ENCODE results near the gene FGF14. TPM values are rescaled to one million over a fixed set of nuclear protein-coding genes. Genes with fewer than 3 reads are reported as not detected.
"Not testable (repeated sequence)": the region's sequence is repeated elsewhere in the genome, so short reads cannot be mapped to it uniquely, and the experiment has no call there.

The FGF14 gene
- total RNA-seq, 1 donor from 2014 or later, result 0.06 TPM

DNA sequence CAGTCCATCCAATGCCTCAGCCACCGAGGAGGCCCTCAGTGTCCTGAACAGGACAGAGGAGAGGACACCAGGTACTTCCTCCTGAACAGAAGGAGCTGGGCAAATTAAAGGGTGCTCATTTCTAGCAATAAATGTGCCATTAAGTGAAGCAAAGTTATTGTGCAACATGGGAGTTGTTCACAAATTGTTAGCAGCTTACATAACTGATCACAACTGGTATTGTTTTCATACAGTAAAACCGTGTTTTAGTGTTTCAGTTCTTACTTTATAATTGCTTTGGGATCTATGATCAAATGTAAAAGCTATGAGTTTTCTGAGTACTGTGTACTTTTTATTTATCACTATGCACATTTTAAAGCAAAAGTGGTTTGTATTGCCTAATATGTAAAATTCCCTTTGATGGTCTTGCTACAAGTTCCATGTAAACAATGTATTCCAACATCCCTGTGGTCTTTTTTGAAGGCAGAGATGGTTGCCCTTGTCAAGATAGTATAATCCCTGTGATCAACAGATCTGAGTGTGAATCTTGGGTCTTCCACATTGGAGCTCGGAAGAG lies 263.1 kb downstream of the FGF14 start:
- no peak for DNase-seq (ENCODE audit: low read depth)
- H3K4me3 ChIP-seq (ENCODE audit: low read depth, low read length), result no peak overlapping the region
- TF ChIP-seq, protein P1, sequence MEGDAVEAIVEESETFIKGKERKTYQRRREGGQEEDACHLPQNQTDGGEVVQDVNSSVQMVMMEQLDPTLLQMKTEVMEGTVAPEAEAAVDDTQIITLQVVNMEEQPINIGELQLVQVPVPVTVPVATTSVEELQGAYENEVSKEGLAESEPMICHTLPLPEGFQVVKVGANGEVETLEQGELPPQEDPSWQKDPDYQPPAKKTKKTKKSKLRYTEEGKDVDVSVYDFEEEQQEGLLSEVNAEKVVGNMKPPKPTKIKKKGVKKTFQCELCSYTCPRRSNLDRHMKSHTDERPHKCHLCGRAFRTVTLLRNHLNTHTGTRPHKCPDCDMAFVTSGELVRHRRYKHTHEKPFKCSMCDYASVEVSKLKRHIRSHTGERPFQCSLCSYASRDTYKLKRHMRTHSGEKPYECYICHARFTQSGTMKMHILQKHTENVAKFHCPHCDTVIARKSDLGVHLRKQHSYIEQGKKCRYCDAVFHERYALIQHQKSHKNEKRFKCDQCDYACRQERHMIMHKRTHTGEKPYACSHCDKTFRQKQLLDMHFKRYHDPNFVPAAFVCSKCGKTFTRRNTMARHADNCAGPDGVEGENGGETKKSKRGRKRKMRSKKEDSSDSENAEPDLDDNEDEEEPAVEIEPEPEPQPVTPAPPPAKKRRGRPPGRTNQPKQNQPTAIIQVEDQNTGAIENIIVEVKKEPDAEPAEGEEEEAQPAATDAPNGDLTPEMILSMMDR (conservative IDR thresholded peaks at IDR 0.05; ENCODE audit: low read depth, low read length), result no peak

DNA sequence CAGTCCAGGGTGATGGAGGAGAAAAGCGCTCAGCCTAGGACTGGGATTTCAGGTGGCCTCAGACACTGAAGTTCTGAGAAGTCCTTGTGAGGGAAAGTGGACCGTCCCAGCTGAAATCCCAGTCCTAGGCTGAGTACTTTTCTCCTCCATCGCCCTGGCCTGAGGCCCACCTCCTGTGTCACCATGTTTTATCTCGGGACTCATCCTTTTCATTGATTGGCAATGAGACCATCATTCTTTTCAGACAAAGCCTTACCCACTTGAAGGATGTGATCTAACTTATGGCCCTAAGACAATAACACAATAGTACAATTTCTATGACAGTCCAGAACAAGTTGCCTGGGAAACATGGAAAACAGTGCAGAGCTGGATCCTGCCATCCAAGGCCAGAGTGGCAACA lies 263.9 kb downstream of the FGF14 start:
- not testable (repeated sequence) for H3K4me3 ChIP-seq (ENCODE audit: low read depth, low read length); DNase-seq (ENCODE audit: low read depth)

DNA sequence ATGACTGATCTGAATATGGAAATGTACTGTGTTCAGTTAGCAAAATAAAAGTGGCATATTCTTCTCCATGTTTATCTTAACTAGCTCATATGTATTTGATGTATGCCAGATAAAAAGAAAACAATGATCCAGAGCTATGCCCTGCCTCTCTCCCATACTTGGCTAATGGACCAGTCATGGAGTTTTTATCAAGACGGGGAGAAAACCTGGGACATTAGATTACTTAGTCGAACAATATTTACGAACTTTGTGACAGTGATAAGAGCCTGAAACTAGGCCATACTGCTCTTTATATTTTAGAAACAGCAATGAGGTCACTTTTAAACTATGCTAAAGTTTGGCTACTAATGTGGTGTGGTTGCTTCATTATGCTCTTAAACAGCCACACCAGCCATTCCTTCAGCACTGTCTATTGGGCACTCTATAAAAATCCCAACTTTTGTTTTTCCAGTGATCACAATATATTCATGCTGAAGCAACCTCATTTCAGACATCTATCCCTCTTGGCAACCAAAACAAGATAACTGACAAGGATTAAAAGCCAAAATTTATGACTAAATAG lies 265.0 kb downstream of the FGF14 start:
- no peak overlapping the region for H3K4me3 ChIP-seq (ENCODE audit: low read depth, low read length)
- TF ChIP-seq, protein P1 (conservative IDR thresholded peaks at IDR 0.05; ENCODE audit: low read depth, low read length), result no peak
- no peak for DNase-seq (ENCODE audit: low read depth)

DNA sequence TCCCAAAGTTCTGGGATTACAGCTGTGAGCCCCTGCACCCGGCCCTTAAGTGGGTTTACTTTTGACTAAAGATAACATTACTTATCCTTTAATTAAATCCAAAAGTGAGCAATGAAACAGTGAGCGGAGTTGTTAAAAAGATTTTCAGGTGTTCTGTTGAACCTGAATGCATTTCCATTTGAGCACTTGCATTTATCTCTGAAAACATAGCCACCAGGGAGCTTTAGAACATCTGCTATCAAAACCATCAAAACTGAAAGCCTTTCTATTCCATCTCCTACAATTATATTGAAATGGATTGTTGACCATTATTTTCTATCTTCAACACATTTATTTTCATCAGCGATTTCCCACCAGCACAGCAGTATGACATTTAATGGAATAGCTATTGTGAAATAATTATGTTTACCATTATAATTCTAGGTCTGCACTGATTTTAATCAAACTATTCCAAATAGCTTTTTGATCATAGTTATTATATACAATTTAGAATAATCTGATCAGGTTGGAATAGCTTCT lies 269.0 kb downstream of the FGF14 start:
- TF ChIP-seq, protein P1 (conservative IDR thresholded peaks at IDR 0.05; ENCODE audit: low read depth, low read length), result no peak
- no peak for DNase-seq (ENCODE audit: low read depth)
- H3K4me3 ChIP-seq (ENCODE audit: low read depth, low read length), result no peak overlapping the region

DNA sequence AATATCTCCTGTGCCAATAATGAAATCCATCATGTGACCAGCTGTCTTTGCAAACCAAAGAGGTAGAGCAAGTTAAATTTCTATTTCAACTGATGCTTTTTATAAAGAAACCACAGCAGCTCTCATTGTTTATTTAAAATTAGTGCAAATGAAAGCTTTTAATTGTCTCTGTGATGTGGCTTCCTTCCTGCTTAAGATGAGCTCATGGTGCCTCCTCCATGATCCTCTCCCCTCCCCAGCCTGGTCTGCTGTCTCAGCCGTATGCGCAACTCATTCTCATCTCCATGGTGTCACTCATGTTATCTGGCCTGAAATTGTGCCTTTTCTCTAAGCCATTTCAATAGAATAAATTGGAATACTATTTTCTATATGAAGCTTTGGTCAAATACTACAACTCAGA lies 270.6 kb downstream of the FGF14 start:
- TF ChIP-seq, protein P1 (conservative IDR thresholded peaks at IDR 0.05; ENCODE audit: low read depth, low read length), result no peak
- DNase-seq (ENCODE audit: low read depth), result no peak
- no peak overlapping the region for H3K4me3 ChIP-seq (ENCODE audit: low read depth, low read length)

DNA sequence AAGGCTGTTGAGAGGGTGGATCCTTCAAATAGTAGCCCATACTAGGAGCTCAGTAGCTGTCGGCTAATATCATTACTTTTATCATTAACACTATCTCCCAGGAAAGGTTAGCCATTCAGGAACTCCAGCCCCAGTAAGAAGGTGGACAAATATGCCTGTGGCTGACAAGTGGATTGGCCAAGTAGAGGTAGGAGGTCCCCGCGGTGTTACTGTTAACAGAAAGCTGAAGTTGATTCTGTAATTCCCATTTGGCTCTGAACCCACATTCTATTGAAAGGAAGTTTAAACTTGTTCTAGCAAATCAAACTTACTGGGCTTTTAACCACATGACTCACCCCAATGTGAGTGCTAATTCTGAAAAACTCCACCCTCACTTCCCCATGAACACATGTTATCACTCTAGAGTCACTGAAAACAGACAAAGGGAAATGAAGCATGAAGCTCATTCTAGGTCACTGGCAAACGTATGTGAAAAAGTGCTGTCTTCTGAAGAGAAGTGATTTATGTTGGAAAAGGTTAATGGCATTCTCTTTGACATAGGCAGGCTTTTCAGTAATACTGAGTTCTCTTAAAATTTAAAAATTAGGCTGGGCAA lies 273.5 kb downstream of the FGF14 start:
- DNase-seq (ENCODE audit: low read depth), result peak; percentile 83
- H3K4me3 ChIP-seq (ENCODE audit: low read depth, low read length), result no peak overlapping the region
- TF ChIP-seq, protein P1 (conservative IDR thresholded peaks at IDR 0.05; ENCODE audit: low read depth, low read length), result no peak

DNA sequence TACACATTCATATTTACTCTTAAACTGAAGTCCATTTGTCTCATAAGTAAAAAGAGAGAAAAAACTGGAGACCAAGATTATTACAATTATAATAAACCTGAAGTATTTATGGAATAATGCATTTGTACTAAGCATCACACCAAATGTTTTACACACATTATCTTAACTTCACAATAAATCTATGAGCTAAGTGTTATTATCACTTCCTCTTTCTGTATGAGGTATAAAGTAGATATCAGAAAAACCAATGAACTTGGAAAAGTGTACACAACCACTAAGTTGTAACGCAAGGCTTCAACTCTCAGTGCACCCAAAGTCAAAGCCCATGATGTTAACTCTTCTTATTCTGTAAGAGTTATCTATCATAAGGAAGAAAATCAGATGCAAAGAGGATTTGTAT lies 274.7 kb downstream of the FGF14 start:
- H3K4me3 ChIP-seq (ENCODE audit: low read depth, low read length), result no peak overlapping the region
- DNase-seq (ENCODE audit: low read depth), result no peak
- TF ChIP-seq, protein P1 (conservative IDR thresholded peaks at IDR 0.05; ENCODE audit: low read depth, low read length), result no peak
